MM.1S (cell line): ENCODE data around the gene ZBTB2.
"Not testable (repeated sequence)": the region's sequence is repeated elsewhere in the genome, so short reads cannot be mapped to it uniquely, and the experiment has no call there.

Experiments used
- DNase-seq: peaks from one replicate; pipeline ENCODE4 v3.0.0-alpha.2; 2015
- H2AFZ ChIP-seq: fragments of 300-600 bp; sonication (generic); 2 replicates; pipeline ENCODE4 v1.6.0; 2016; ENCODE audit warnings: antibody characterized with exemption, low read length
- H3F3A ChIP-seq: fragments of 300-600 bp; sonication (generic); 2 replicates; pipeline ENCODE4 v1.6.1; 2016; ENCODE audit warnings: mild to moderate bottlenecking, antibody characterized with exemption, low read length, moderate library complexity, mixed read lengths; ENCODE audit not compliant: insufficient read depth
- H3K27ac ChIP-seq: fragments of 300-600 bp; sonication (generic); 2 replicates; pipeline ENCODE4 v1.5.1; 2016; ENCODE audit warnings: mild to moderate bottlenecking, low read length
- H3K27me3 ChIP-seq: fragments of 300-600 bp; sonication (generic); replicated peaks from 2 replicates; pipeline ENCODE4 v1.6.0; 2016; ENCODE audit warnings: low read length; ENCODE audit not compliant: insufficient read depth
- H3K36me3 ChIP-seq: fragments of 300-600 bp; sonication (generic); replicated peaks from 2 replicates; pipeline ENCODE4 v1.6.1; 2016; ENCODE audit warnings: mild to moderate bottlenecking, low read length, mixed read lengths; ENCODE audit not compliant: insufficient read depth
- H3K4me1 ChIP-seq: fragments of 300-600 bp; sonication (generic); 2 replicates; pipeline ENCODE4 v1.6.1; 2016; ENCODE audit warnings: low read length, mixed read lengths
- H3K4me2 ChIP-seq: fragments of 300-600 bp; sonication (generic); 2 replicates; pipeline ENCODE4 v1.6.0; 2016; ENCODE audit warnings: low read depth, low read length
- H3K4me3 ChIP-seq: fragments of 300-600 bp; sonication (generic); 2 replicates; pipeline ENCODE4 v1.5.1; 2016; ENCODE audit warnings: low read length, mixed read lengths
- H3K79me2 ChIP-seq: fragments of 300-600 bp; sonication (generic); 2 replicates; pipeline ENCODE4 v1.6.1; 2016; ENCODE audit warnings: mixed run types, low read length, mixed read lengths
- H3K9ac ChIP-seq: fragments of 300-600 bp; sonication (generic); 2 replicates; pipeline ENCODE4 v1.6.1; 2016; ENCODE audit warnings: low read length, mixed read lengths
- H3K9me2 ChIP-seq: fragments of 300-600 bp; sonication (generic); replicated peaks from 2 replicates; pipeline ENCODE4 v1.6.1; 2016; ENCODE audit warnings: mild to moderate bottlenecking, low read length, mixed read lengths; ENCODE audit not compliant: insufficient read depth
- H3K9me3 ChIP-seq: fragments of 300-600 bp; sonication (generic); replicated peaks from 2 replicates; pipeline ENCODE4 v1.6.1; 2016; ENCODE audit warnings: mild to moderate bottlenecking, low read length, mixed read lengths; ENCODE audit not compliant: insufficient read depth
- H4K20me1 ChIP-seq: fragments of 300-600 bp; sonication (generic); 2 replicates; pipeline ENCODE4 v1.6.1; 2016; ENCODE audit warnings: mild to moderate bottlenecking, low read length, moderate library complexity, mixed read lengths; ENCODE audit not compliant: insufficient read depth
- EZH2 ChIP-seq: fragments of 300-600 bp; sonication (generic); optimal IDR thresholded peaks from 2 replicates; pipeline ENCODE3; 2017; ENCODE audit warnings: low read depth, mild to moderate bottlenecking, antibody characterized with exemption, low read length, mixed read lengths
- EZH2phosphoT487 ChIP-seq: fragments of 300-600 bp; sonication (generic); IDR thresholded peaks from 2 replicates; pipeline ENCODE4 v1.6.1; 2018; ENCODE audit warnings: antibody characterized with exemption, low read length
- TF ChIP-seq, protein P1 (sequence below): fragments of 300-600 bp; sonication (generic); IDR thresholded peaks from 2 replicates; pipeline ENCODE4 v1.5.1; 2016; ENCODE audit warnings: antibody characterized with exemption, low read length, mixed read lengths

The ZBTB2 gene

DNA sequence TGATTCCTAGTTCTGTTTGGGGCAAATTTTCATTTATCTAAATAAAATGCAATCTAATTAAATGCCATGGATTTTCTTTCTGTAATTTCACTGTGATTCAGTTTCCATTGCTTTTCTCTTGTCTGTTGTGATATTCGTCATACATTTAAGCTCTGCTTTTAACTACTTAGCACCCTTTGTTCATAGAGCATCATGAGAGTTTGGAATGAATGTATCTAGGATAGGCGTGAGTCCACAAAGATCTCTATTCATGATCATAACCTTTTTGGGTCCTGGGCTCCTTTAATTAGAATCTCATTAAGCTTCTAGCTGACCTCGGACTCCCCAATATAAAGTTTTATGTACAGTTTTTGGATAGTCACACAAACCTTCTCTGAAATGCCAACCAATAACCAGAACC is 32.9 kb downstream of the ZBTB2 start:
- Histone ChIP-seq H3K4me3 (no peak overlapping the region), H3K9ac (no peak overlapping the region), H4K20me1 (no peaks in the 10 kb centered on the region), H2AFZ (no peak overlapping the region), H3K27ac (no peak overlapping the region), H3F3A (no peaks in the 10 kb centered on the region), H3K4me2 (no peak overlapping the region), H3K79me2 (no peaks in the 10 kb centered on the region), H3K9me2 (no peaks in the 10 kb centered on the region), H3K27me3 (no peaks in the 10 kb centered on the region), H3K9me3 (no peaks in the 10 kb centered on the region), H3K36me3 (no peaks in the 10 kb centered on the region), H3K4me1 (no peaks in the 10 kb centered on the region)
- TF ChIP-seq EZH2 (no peak), EZH2phosphoT487 (no peak)
- TF ChIP-seq, protein P1, sequence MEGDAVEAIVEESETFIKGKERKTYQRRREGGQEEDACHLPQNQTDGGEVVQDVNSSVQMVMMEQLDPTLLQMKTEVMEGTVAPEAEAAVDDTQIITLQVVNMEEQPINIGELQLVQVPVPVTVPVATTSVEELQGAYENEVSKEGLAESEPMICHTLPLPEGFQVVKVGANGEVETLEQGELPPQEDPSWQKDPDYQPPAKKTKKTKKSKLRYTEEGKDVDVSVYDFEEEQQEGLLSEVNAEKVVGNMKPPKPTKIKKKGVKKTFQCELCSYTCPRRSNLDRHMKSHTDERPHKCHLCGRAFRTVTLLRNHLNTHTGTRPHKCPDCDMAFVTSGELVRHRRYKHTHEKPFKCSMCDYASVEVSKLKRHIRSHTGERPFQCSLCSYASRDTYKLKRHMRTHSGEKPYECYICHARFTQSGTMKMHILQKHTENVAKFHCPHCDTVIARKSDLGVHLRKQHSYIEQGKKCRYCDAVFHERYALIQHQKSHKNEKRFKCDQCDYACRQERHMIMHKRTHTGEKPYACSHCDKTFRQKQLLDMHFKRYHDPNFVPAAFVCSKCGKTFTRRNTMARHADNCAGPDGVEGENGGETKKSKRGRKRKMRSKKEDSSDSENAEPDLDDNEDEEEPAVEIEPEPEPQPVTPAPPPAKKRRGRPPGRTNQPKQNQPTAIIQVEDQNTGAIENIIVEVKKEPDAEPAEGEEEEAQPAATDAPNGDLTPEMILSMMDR = no peak
- no peak for DNase-seq

DNA sequence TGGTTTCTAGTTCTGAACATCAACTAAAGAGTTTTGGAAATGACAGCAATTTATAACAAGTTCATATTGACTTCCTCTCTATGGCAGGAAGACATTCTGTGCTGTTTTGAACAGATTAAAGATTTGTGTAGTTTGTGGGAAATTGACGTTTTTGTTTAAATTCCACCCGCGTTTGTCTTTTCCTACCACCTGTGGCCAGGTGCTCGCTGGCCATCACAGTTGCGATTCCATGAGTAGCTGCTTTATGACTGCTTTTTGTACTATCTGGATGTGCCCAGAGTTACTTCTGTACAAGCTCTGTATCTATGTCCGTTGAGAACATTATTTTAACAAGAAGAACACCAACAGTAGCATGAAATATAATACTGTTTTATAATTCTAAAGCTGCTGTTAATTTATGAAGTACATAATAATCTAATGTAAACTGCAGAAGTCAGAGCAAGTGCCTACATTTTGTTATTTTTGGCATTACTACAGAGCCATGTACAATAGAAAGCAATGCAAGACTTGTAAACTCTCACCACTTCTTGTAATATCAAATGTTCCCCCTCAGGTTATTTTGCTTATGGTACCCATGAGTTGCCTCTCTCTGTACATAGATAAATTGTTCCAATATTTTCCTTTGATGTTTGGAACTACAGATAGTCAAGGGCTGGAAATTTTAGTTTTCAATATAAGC is 33.5 kb downstream of the ZBTB2 start:
- no peak for TF ChIP-seq EZH2phosphoT487
- TF ChIP-seq, protein P1 = no peak
- no peak for TF ChIP-seq EZH2
- H3K4me1 ChIP-seq = no peaks in the 10 kb centered on the region
- no peak overlapping the region for H3K4me2 ChIP-seq
- no peaks in the 10 kb centered on the region for H3K36me3 ChIP-seq
- no peaks in the 10 kb centered on the region for H3K79me2 ChIP-seq
- no peaks in the 10 kb centered on the region for H3F3A ChIP-seq
- no peak for DNase-seq
- H3K9me3 ChIP-seq = no peaks in the 10 kb centered on the region
- no peak overlapping the region for H3K27ac ChIP-seq
- no peaks in the 10 kb centered on the region for H3K27me3 ChIP-seq
- no peak overlapping the region for H3K4me3 ChIP-seq
- H4K20me1 ChIP-seq = no peaks in the 10 kb centered on the region
- no peak overlapping the region for H2AFZ ChIP-seq
- no peak overlapping the region for H3K9ac ChIP-seq
- H3K9me2 ChIP-seq = no peaks in the 10 kb centered on the region

DNA sequence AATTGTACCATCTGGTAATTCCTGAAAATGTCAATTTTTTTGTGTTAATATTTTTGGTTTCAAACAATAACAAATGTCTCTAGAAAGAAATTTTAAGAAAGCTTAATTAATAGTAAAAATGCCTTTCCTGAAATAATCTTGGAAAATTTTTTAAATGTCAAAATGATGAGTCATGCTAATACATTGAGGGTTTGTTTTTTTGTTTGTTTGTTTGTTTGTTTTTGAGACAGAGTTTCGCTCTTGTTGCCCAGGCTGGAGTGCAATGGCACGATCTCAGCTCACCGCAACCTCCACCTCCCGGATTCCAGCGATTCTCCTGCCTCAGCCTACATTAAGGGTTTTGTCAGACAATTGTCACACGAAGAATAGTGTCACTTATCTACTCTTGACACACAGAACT is 34.4 kb downstream of the ZBTB2 start:
- not testable (repeated sequence) for H3F3A ChIP-seq, H3K4me2 ChIP-seq, H3K9me2 ChIP-seq, H3K4me3 ChIP-seq, H3K79me2 ChIP-seq, H3K9ac ChIP-seq, DNase-seq, H2AFZ ChIP-seq, H3K9me3 ChIP-seq, H3K27me3 ChIP-seq, H3K4me1 ChIP-seq, H3K27ac ChIP-seq, H3K36me3 ChIP-seq, H4K20me1 ChIP-seq

DNA sequence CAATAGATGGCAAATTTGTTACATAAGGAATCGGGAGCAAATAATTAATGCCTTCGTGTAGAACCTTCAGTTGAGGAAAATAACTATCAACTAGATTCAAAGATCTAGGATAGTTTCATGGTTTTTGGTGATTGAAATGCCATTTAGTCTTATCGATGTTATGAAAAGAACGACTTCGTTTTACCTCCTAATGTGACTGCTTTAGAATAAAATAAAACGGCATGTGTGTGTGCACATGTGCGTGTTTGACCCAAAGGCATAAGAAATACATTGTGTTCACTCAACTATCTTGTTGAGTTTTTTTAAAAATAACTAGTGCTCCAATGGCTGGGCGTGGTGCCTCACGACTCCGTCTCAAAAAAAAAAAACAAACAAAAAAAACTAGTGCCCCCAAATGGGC is 37.6 kb downstream of the ZBTB2 start:
- Histone ChIP-seq H3K4me3 (no peak overlapping the region), H2AFZ (no peak overlapping the region), H4K20me1 (no peaks in the 10 kb centered on the region), H3K9me2 (no peaks in the 10 kb centered on the region), H3K79me2 (no peaks in the 10 kb centered on the region), H3K4me1 (no peaks in the 10 kb centered on the region), H3K9me3 (no peaks in the 10 kb centered on the region), H3K27ac (no peak overlapping the region), H3F3A (no peaks in the 10 kb centered on the region), H3K27me3 (no peaks in the 10 kb centered on the region), H3K9ac (no peak overlapping the region), H3K4me2 (no peak overlapping the region), H3K36me3 (no peaks in the 10 kb centered on the region)
- DNase-seq = no peak
- TF ChIP-seq, protein P1 = no peak
- TF ChIP-seq EZH2phosphoT487 = no peak
- no peak for TF ChIP-seq EZH2
